GM18526 (cell line): ENCODE results near the gene SASH1.

ENCODE experiments used
- POLR2A ChIP-seq: IDR thresholded peaks from 3 replicates; pipeline ENCODE4 v1.6.1; 2011; ENCODE audit not compliant: insufficient read length; ENCODE audit errors: extremely low read depth

SASH1 gene

DNA sequence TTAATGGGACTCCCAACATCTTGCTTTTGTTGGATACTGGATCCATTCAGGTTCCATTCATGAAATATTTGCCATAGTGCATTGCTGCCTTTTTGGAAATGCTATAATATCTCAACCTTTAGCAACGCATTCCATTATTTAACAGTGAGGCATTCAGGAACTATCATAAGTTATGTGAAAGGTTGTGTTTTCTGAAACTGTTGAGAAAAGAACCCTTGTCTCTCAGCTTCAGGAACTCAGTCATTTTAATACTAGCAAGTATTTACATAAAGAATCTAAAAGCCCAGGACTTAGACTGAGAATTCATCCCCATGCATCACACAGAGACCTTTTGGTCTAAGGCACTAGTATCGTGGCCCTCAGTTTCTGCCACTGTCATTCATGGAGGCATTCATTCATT is 24.9 kb upstream of the SASH1 start:
- TF ChIP-seq POLR2A, result no peak

DNA sequence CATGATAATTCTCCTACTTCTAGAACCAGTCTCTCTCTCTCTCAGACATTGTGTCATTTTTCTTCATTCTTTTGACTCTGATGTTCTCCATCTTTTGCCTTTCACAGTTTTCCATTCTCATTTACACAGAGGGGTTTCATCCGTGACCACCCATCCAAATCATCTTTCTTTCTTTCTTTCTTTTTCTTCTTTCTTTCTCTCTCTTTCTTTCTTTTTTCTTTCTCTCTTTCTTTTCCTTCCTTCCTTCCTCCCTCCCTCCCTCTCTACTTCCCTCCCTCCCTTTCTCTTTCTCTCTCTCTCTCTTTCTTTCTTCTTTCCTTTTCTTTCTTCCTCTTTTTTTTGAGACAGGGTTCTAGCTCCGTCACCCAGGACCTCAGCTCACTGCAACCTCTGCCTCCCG is 19.9 kb upstream of the SASH1 start:
- TF ChIP-seq POLR2A, result no peak

GRCh38 chr6:148323344-148323743 is 19.3 kb upstream of the SASH1 start:
- TF ChIP-seq POLR2A, result no peak

- TF ChIP-seq POLR2A, result no peak
These were observed 18.2 kb upstream of the SASH1 start for GRCh38 chr6:148324297-148324985.

DNA sequence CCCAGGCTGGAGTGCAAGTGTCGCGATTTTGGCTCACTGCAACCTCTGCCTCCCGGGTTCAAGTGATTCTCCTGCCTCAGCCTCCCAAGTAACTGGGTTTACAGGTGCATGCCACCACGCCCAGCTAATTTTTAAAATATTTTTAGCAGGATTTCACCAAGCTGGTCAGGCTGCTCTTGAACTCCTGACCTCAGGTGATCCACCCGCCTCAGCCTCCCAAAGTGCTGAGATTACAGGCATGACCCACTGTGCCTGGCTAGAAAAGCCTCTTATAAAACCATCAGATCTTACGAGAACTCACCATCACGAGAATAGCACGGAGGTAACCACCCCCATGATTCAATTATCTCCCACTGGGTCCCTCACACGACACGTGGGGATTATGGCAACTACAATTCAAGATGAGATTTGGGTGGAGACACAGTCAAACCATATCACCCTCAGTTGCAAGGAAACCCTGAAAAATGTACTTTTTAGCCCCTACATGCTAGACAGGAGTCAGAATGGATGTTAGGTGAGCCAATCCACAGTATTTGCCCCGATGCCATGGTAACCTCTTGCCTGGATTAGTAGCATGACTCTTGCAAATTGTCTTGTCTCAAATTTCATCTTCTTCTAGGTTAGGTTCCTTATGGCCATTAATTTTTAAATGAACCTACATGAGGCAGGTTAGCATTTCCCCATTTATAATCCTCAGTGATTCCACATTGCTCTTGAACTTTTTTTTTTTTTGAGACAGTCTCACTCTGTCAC is 17.1 kb upstream of the SASH1 start:
- TF ChIP-seq POLR2A, result no peak

DNA sequence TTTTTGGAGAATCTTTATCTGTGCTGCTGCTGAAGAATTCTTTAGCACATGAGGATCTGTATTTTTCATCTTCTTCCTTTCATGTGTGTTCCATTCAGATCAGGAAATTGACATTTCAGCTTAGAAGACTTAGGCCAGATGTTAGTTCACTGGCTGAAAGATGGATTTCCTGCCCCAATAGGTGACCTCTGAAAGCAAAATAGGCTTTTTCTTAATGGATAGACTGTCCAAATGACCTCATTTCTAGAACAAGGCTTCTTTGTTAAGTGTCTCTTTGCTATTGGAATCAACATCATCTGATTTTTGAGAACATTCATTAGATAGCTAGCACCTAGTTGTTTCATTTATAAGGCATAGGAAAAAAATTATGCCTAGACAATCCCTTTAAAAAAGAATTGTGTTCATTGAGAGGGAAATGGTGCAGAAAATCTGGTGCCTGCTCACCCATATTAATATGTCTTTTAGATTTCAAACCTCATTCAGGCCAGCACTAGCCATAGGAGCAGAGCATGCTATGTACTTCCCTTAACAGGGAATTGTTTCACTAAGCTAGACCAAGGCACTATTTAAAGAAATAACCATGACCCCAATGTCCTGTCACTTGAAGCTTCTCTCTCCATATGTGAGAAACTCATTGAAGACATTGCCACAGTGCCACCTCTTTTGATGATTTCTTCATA is 13.6 kb upstream of the SASH1 start:
- TF ChIP-seq POLR2A, result no peak

- TF ChIP-seq POLR2A, result no peak
These were observed 12.8 kb upstream of the SASH1 start for GRCh38 chr6:148329596-148330381.

GRCh38 chr6:148332088-148332487 is 10.6 kb upstream of the SASH1 start:
- TF ChIP-seq POLR2A, result no peak

DNA sequence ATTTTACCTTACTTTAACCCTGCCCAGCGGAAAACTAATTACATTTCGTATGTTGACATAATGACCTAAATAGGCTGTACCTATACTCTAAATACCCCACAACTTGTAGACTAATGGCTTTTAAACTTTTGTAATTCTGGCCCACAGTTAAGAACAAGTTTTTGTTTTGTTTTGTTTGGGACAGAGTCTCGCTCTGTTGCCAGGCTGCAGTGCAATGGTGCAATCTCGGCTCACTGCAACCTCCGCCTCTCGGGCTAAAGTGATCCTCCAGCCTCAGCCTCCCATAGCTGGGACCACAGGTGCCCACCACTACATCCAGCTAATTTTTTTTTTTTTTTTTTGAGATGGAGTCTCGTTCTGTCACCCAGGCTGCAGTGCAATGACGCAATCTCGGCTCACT is 5.7 kb upstream of the SASH1 start:
- TF ChIP-seq POLR2A, result no peak

DNA sequence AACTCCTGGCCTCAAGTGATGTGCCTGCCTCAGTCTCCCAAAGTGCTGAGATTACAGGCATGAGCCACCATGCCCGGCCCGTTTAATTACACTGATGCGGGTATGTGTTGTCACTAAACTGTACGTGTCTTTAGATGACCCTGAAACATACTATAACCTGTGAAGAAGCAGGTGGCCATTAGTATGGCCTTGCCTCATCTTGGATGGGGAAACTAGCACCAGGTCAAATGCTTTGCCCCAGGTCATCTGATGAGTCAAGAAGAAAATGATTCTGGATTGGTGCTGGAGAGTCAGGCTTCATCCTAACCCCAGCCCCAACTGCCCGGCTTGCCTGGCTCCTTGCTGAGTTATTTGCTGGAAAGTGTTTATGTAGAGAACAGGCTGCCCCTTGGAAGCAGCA is 2.9 kb upstream of the SASH1 start:
- TF ChIP-seq POLR2A, result no peak

GRCh38 chr6:148340586-148341297 is 1.9 kb upstream of the SASH1 start:
- no peak for TF ChIP-seq POLR2A

GRCh38 chr6:148342100-148342349 is 613 bp upstream of the SASH1 start:
- no peak for TF ChIP-seq POLR2A

GRCh38 chr6:148343047-148343782 is 577 bp downstream of the SASH1 start:
- TF ChIP-seq POLR2A, result no peak

GRCh38 chr6:148345176-148345575 is 2.5 kb downstream of the SASH1 start:
- no peak for TF ChIP-seq POLR2A

GRCh38 chr6:148345578-148345977 is 2.9 kb downstream of the SASH1 start:
- TF ChIP-seq POLR2A, result no peak
